A549 (cell line): ENCODE measurements around the gene ATP6V0A4. TPM values are rescaled to one million over a fixed set of nuclear protein-coding genes. Genes with fewer than 3 reads are reported as not detected.

Experiments used
- ATAC-seq, 2 experiments: fragments of 200-7000 bp in 1 of 2; fragments of >200 bp in 1 of 2; cut with Nextera tagmentation in 1 of 2; cut with Tn5 transposase in 1 of 2; 3 replicates each; pipeline versions ENCODE4 v1.8.0 to v1.9.1; 2018 to 2020; ENCODE audit warnings: mild to moderate bottlenecking in 1 of 2, moderate library complexity in 1 of 2
- CTCF ChIA-PET: fragments of 300-600 bp; sonication (Branson Sonifier 250); formaldehyde crosslinking; extraction: SDS; loops from one replicate; lab custom pipeline; 2021; ENCODE audit warnings: antibody characterized with exemption, inconsistent platforms; lab: Yijun Ruan, JAX
- POLR2A ChIA-PET: fragments of 350-600 bp; formaldehyde crosslinking; extraction: SDS; loops from one replicate; lab custom pipeline; 2021; ENCODE audit warnings: antibody characterized with exemption, inconsistent platforms; lab: Yijun Ruan, JAX
- DNase-seq, 2 experiments: peaks; one replicate each; pipeline versions ENCODE4 v3.0.0 to v3.0.0-alpha.2; 2011 to 2016; ENCODE audit warnings: low read depth in 1 of 2, low spot score in 1 of 2
- FAIRE-seq: peaks from 2 replicates; lab custom pipeline; 2011; peaks lifted over from hg19 to GRCh38; lab: Jason Lieb, UNC
- H3K27ac ChIP-seq, 2 experiments: fragments of >200 bp; sonication (Bioruptor Twin); formaldehyde crosslinking; 3 replicates each; pipeline ENCODE4 v1.5.1; 2016 to 2017
- H3K4me1 ChIP-seq: fragments of >200 bp; sonication (Bioruptor Twin); formaldehyde crosslinking; 3 replicates; pipeline ENCODE4 v1.6.1; 2016
- H3K4me2 ChIP-seq: fragments of >200 bp; sonication (Bioruptor Twin); formaldehyde crosslinking; 3 replicates; pipeline ENCODE4 v1.6.1; 2016
- H3K4me3 ChIP-seq: fragments of >200 bp; sonication (Bioruptor Twin); formaldehyde crosslinking; 3 replicates; pipeline ENCODE4 v1.5.1; 2016
- H3K9me3 ChIP-seq: fragments of >200 bp; sonication (Bioruptor Twin); formaldehyde crosslinking; 3 replicates; pipeline ENCODE4 v1.6.1; 2016
- BCL3 ChIP-seq: fragments of >200 bp; sonication (Bioruptor Twin); formaldehyde crosslinking; IDR thresholded peaks from 3 replicates; pipeline ENCODE4 v1.6.1; 2016
- CBX2 ChIP-seq: fragments of 200-600 bp; sonication (generic); IDR thresholded peaks from 2 replicates; pipeline ENCODE4 v1.6.1; 2016; ENCODE audit warnings: low read depth, mild to moderate bottlenecking, borderline replicate concordance
- CEBPB ChIP-seq, 2 experiments: fragments of >200 bp in 1 of 2; sonication (Bioruptor Twin) in 1 of 2; formaldehyde crosslinking in 1 of 2; IDR thresholded peaks; 2 replicates each; pipeline ENCODE4 v1.6.1; 2012 to 2016
- CHD2 ChIP-seq: fragments of 150-350 bp; IDR thresholded peaks from 2 replicates; pipeline ENCODE4 v1.6.1; 2014; ENCODE audit warnings: low read length; ENCODE audit not compliant: partially characterized antibody
- CHD4 ChIP-seq: fragments of 200-600 bp; sonication (generic); IDR thresholded peaks from 2 replicates; pipeline ENCODE4 v1.6.1; 2016; ENCODE audit warnings: antibody characterized with exemption, mild to moderate bottlenecking, borderline replicate concordance
- CTCF ChIP-seq: fragments of >200 bp; sonication (Bioruptor Twin); formaldehyde crosslinking; IDR thresholded peaks from 3 replicates; pipeline ENCODE4 v1.5.1; 2016
- ELK1 ChIP-seq: fragments of 150-350 bp; IDR thresholded peaks from 2 replicates; pipeline ENCODE4 v1.6.1; 2014; ENCODE audit warnings: low read depth, mild to moderate bottlenecking, low read length
- EP300 ChIP-seq, 2 experiments: fragments of >200 bp; sonication (Bioruptor Twin); formaldehyde crosslinking; IDR thresholded peaks; 2 replicates in 1 of 2; 3 replicates in 1 of 2; pipeline ENCODE4 v1.6.1; 2016 to 2017
- FOSB ChIP-seq: fragments of 250-450 bp; sonication (Bioruptor Pico); IDR thresholded peaks from 2 replicates; pipeline ENCODE4 v1.5.0; 2020; ENCODE audit warnings: mild to moderate bottlenecking, moderate library complexity
- FOXS1 ChIP-seq: fragments of 250-450 bp; sonication (Bioruptor Pico); IDR thresholded peaks from 2 replicates; pipeline ENCODE4 v1.5.0; 2020; ENCODE audit warnings: mild to moderate bottlenecking, moderate library complexity
- HES2 ChIP-seq: fragments of >200 bp; sonication (Bioruptor Twin); formaldehyde crosslinking; IDR thresholded peaks from 2 replicates; pipeline ENCODE4 v1.6.1; 2016
- JUNB ChIP-seq: fragments of >200 bp; sonication (Bioruptor Twin); formaldehyde crosslinking; IDR thresholded peaks from 2 replicates; pipeline ENCODE4 v1.6.1; 2016
- MAX ChIP-seq: IDR thresholded peaks from 2 replicates; pipeline ENCODE4 v1.6.1; 2012
- NPAS2 ChIP-seq: fragments of 250-450 bp; sonication (Bioruptor Pico); IDR thresholded peaks from 2 replicates; pipeline ENCODE4 v1.8.0; 2022; ENCODE audit warnings: mild to moderate bottlenecking, moderate library complexity, borderline replicate concordance
- PBX3 ChIP-seq: IDR thresholded peaks from 2 replicates; pipeline ENCODE4 v1.6.1; 2012
- POLR2A ChIP-seq: IDR thresholded peaks from 2 replicates; pipeline ENCODE4 v1.6.1; 2012; ENCODE audit warnings: mild to moderate bottlenecking, low read length
- POLR2AphosphoS2 ChIP-seq: conservative IDR thresholded peaks from 2 replicates; pipeline ENCODE4 v1.6.1; 2012; ENCODE audit warnings: low read length, improper control_type of control experiment, inconsistent platforms
- RARB ChIP-seq: fragments of 250-450 bp; sonication (Bioruptor Pico); IDR thresholded peaks from 2 replicates; pipeline ENCODE4 v1.8.0; 2021; ENCODE audit warnings: mild to moderate bottlenecking, moderate library complexity
- RCOR1 ChIP-seq: fragments of 150-350 bp; IDR thresholded peaks from 2 replicates; pipeline ENCODE4 v1.6.1; 2014; ENCODE audit warnings: antibody characterized with exemption, low read length, low read depth
- SMC3 ChIP-seq: fragments of >200 bp; sonication (Bioruptor Twin); formaldehyde crosslinking; IDR thresholded peaks from 3 replicates; pipeline ENCODE4 v1.6.1; 2018; ENCODE audit warnings: inconsistent platforms
- SREBF2 ChIP-seq: fragments of 450-650 bp; IDR thresholded peaks from 2 replicates; pipeline ENCODE4 v1.6.1; 2014; ENCODE audit warnings: mild to moderate bottlenecking, moderate library complexity
- USF2 ChIP-seq: fragments of 450-650 bp; IDR thresholded peaks from 2 replicates; pipeline ENCODE4 v1.6.1; 2014; ENCODE audit warnings: antibody characterized with exemption
- ZC3H11A ChIP-seq: fragments of 450-650 bp; IDR thresholded peaks from 2 replicates; pipeline ENCODE4 v1.6.1; 2014; ENCODE audit warnings: antibody characterized with exemption, mild to moderate bottlenecking
- ZSCAN20 ChIP-seq: fragments of 250-450 bp; sonication (Bioruptor Pico); IDR thresholded peaks from 2 replicates; pipeline ENCODE4 v1.8.0; 2022; ENCODE audit warnings: mild to moderate bottlenecking, moderate library complexity
- WGBS: methylation state at CpG from one replicate; pipeline ENCODE4 v1.1.6; 2017; ENCODE audit errors: missing lambda C conversion rate; 5-methylcytosine and 5-hydroxymethylcytosine counted together
- polyA plus RNA-seq, 4 experiments: library from polyadenylated mRNA; depleted of rRNA in 3 of 4; stranded (reverse); fragments of >200 nt; fragmentation: RNase III in 1 of 4; extraction: RNeasy Plus Mini Kit Qiagen cat#74134 plus additional on column Dnase treatment in 1 of 4; gene quantifications; 2 replicates in 3 of 4; 3 replicates in 1 of 4; pipeline ENCODE4 v1.2.3, GENCODE V29; 2011 to 2017
- TF ChIP-seq, protein P1 (sequence below): fragments of 200-600 bp; sonication (generic); IDR thresholded peaks from 2 replicates; pipeline ENCODE4 v1.6.1; 2016; ENCODE audit warnings: antibody characterized with exemption, mild to moderate bottlenecking, moderate library complexity
- TF ChIP-seq, protein P2 (sequence below): IDR thresholded peaks from 2 replicates; pipeline ENCODE4 v1.6.1; 2012; ENCODE audit warnings: low read depth, borderline replicate concordance

The ATP6V0A4 gene
- polyA plus RNA-seq, 2 of the 4 experiments (the other 2 are of a cell fraction): 0.09 to 0.25 TPM

GRCh38 chr7:138750473-138750872 is 47.5 kb downstream of the ATP6V0A4 start:
- Histone ChIP-seq H3K4me3 (no peak overlapping the region), H3K9me3 (no peaks in the 10 kb centered on the region), H3K4me1 (peaks cover 9% of the 10 kb centered on the region; the same call in 2 of the 3 replicates), H3K27ac (no peak overlapping the region), H3K4me2 (no peak overlapping the region)
- DNase-seq (no peak), FAIRE-seq (no peak), ATAC-seq (no peak)
- TF ChIP-seq JUNB (no peak), ZC3H11A (no peak), CEBPB (IDR thresholded peaks at IDR 0.05) (no peak), HES2 (no peak), NPAS2 (CRISPR knock-in tag) (no peak), CHD4 (no peak), POLR2A (no peak), CTCF (no peak), PBX3 (no peak), CBX2 (no peak), FOXS1 (CRISPR knock-in tag) (no peak), EP300 (IDR thresholded peaks at IDR 0.05) (no peak), MAX (no peak), CHD2 (no peak), SREBF2 (no peak), SMC3 (no peak), RARB (CRISPR knock-in tag) (no peak), FOSB (CRISPR knock-in tag) (no peak)
- ChIA-PET CTCF (interaction anchor here (1.1 to 3.8 kb wide), 2 partner anchors 12 to 589 kb away, joined by 3 to 23 read pairs; no protein-coding TSS in a partner anchor), POLR2A (no interaction called here)
- 77% methylated on average over 15 of the region's 15 CpGs for WGBS

DNA sequence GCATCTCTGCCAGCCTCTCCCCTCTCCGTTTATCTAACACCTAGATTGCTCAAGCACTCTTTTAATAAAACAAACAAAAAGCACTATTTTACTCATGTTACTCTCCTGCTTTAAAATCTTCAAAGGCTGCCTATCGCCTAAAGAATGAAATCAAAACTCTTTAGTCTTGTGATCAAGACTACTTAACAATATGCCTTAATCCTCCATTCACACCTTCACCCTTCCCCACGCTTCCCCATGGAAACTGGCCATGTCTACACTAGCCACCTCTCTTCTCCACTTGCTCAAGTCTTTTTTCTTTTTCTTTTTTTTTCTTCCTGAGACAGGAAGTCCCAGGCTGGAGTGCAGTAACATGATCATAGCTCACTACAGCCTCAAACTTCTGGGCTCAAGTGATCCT is 48.0 kb downstream of the ATP6V0A4 start:
- no peaks in the 10 kb centered on the region for H3K9me3 ChIP-seq
- 56% methylated on average over 3 of the region's 3 CpGs for WGBS
- H3K27ac ChIP-seq: no peak overlapping the region
- TF ChIP-seq ELK1: no peak
- no peak for TF ChIP-seq HES2
- TF ChIP-seq CBX2: no peak
- no peak for TF ChIP-seq NPAS2 (CRISPR knock-in tag)
- no peak for TF ChIP-seq RCOR1
- no peak for TF ChIP-seq USF2
- TF ChIP-seq ZSCAN20 (CRISPR knock-in tag): no peak
- TF ChIP-seq, protein P1, sequence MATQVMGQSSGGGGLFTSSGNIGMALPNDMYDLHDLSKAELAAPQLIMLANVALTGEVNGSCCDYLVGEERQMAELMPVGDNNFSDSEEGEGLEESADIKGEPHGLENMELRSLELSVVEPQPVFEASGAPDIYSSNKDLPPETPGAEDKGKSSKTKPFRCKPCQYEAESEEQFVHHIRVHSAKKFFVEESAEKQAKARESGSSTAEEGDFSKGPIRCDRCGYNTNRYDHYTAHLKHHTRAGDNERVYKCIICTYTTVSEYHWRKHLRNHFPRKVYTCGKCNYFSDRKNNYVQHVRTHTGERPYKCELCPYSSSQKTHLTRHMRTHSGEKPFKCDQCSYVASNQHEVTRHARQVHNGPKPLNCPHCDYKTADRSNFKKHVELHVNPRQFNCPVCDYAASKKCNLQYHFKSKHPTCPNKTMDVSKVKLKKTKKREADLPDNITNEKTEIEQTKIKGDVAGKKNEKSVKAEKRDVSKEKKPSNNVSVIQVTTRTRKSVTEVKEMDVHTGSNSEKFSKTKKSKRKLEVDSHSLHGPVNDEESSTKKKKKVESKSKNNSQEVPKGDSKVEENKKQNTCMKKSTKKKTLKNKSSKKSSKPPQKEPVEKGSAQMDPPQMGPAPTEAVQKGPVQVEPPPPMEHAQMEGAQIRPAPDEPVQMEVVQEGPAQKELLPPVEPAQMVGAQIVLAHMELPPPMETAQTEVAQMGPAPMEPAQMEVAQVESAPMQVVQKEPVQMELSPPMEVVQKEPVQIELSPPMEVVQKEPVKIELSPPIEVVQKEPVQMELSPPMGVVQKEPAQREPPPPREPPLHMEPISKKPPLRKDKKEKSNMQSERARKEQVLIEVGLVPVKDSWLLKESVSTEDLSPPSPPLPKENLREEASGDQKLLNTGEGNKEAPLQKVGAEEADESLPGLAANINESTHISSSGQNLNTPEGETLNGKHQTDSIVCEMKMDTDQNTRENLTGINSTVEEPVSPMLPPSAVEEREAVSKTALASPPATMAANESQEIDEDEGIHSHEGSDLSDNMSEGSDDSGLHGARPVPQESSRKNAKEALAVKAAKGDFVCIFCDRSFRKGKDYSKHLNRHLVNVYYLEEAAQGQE: no peak
- no peak for TF ChIP-seq POLR2AphosphoS2
- TF ChIP-seq, protein P2, sequence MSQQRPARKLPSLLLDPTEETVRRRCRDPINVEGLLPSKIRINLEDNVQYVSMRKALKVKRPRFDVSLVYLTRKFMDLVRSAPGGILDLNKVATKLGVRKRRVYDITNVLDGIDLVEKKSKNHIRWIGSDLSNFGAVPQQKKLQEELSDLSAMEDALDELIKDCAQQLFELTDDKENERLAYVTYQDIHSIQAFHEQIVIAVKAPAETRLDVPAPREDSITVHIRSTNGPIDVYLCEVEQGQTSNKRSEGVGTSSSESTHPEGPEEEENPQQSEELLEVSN: no peak
- no peak for TF ChIP-seq EP300 (IDR thresholded peaks at IDR 0.05)
- no peak for TF ChIP-seq BCL3
- no peak for TF ChIP-seq CHD4
- ATAC-seq (no peak), FAIRE-seq (no peak), DNase-seq (no peak)
- peaks cover 9% of the 10 kb centered on the region; the same call in 2 of the 3 replicates for H3K4me1 ChIP-seq
- H3K4me3 ChIP-seq: no peak overlapping the region
- POLR2A ChIA-PET: no interaction called here
- CTCF ChIA-PET: interaction anchor here (3.8 kb wide), 1 partner anchor 11 kb away, joined by 23 read pairs; no protein-coding TSS in a partner anchor
- no peak overlapping the region for H3K4me2 ChIP-seq
